GM21360 (cell line): ENCODE results near the gene SLC17A9.

Experiments used
- ATAC-seq: cut with Tn5 transposase; IDR thresholded peaks from one replicate; pipeline ENCODE4 v1.9.1; 2021; ENCODE audit warnings: mild to moderate bottlenecking, moderate library complexity; ENCODE audit not compliant: unreplicated experiment

Gene SLC17A9

GRCh38 chr20:62967149-62967501 lies 14.6 kb downstream of the SLC17A9 start:
- no peak for ATAC-seq

- no peak for ATAC-seq
These were observed 15.3 kb downstream of the SLC17A9 start for GRCh38 chr20:62967628-62968351.

- ATAC-seq: no peak
These were observed 16.1 kb downstream of the SLC17A9 start for GRCh38 chr20:62968378-62969178.

GRCh38 chr20:62969179-62969760 lies 16.8 kb downstream of the SLC17A9 start:
- no peak for ATAC-seq

- no peak for ATAC-seq
These were observed 17.4 kb downstream of the SLC17A9 start for GRCh38 chr20:62969939-62970306.

GRCh38 chr20:62970307-62971210 lies 18.1 kb downstream of the SLC17A9 start:
- ATAC-seq: no peak

- no peak for ATAC-seq
These were observed 18.9 kb downstream of the SLC17A9 start for GRCh38 chr20:62971211-62971949.

GRCh38 chr20:62971950-62972844 lies 19.7 kb downstream of the SLC17A9 start:
- ATAC-seq: peak; percentile 62

- ATAC-seq: no peak
These were observed 20.6 kb downstream of the SLC17A9 start for GRCh38 chr20:62972845-62973745.

GRCh38 chr20:62975251-62975760 lies 22.8 kb downstream of the SLC17A9 start:
- ATAC-seq: no peak

GRCh38 chr20:62975812-62976508 lies 23.5 kb downstream of the SLC17A9 start:
- ATAC-seq: no peak

- ATAC-seq: no peak
These were observed 24.4 kb downstream of the SLC17A9 start for GRCh38 chr20:62976886-62977285.

- ATAC-seq: peak; percentile 60
These were observed 25.4 kb downstream of the SLC17A9 start for GRCh38 chr20:62977613-62978560.

- ATAC-seq: no peak
These were observed 26.0 kb downstream of the SLC17A9 start for GRCh38 chr20:62978561-62978943.

GRCh38 chr20:62979310-62979709 lies 26.8 kb downstream of the SLC17A9 start:
- ATAC-seq: no peak

- no peak for ATAC-seq
These were observed 27.4 kb downstream of the SLC17A9 start for GRCh38 chr20:62979876-62980373.
